SJCRH30 (cell line): ENCODE measurements around the gene SP2. TPM values are rescaled to one million over a fixed set of nuclear protein-coding genes. Genes with fewer than 3 reads are reported as not detected.

Source experiments
- DNase-seq, 2 experiments: peaks; one replicate each; pipeline ENCODE4 v3.0.0-alpha.2; 2015 to 2020
- H3K27ac ChIP-seq: fragments of 250-450 bp; sonication (Bioruptor Pico); 2 replicates; pipeline ENCODE4 v1.5.1; 2020; ENCODE audit warnings: mild to moderate bottlenecking, moderate library complexity
- H3K27me3 ChIP-seq: fragments of 250-450 bp; sonication (Bioruptor Pico); 2 replicates; pipeline ENCODE4 v1.5.1; 2020; ENCODE audit warnings: mild to moderate bottlenecking, moderate library complexity
- H3K36me3 ChIP-seq: fragments of 250-450 bp; sonication (Bioruptor Pico); 2 replicates; pipeline ENCODE4 v1.5.1; 2020; ENCODE audit warnings: mild to moderate bottlenecking, moderate library complexity
- H3K4me1 ChIP-seq: fragments of 250-450 bp; sonication (Bioruptor Pico); 2 replicates; pipeline ENCODE4 v1.5.1; 2020; ENCODE audit warnings: mild to moderate bottlenecking, moderate library complexity
- H3K4me3 ChIP-seq: fragments of 250-450 bp; sonication (Bioruptor Pico); 2 replicates; pipeline ENCODE4 v1.5.1; 2020; ENCODE audit warnings: mild to moderate bottlenecking, moderate library complexity
- H3K9me3 ChIP-seq: fragments of 250-450 bp; sonication (Bioruptor Pico); replicated peaks from 2 replicates; pipeline ENCODE4 v1.5.1; 2020; ENCODE audit warnings: mild to moderate bottlenecking, moderate library complexity
- total RNA-seq: library from RNA; depleted of rRNA; stranded (reverse); fragments of >200 nt; shearing (Covaris generic); gene quantifications from 2 replicates; pipeline ENCODE4 v1.2.3, GENCODE V29; 2014

The SP2 gene
- total RNA-seq, 1 experiment from 2014 or later = 3.9 TPM

- Histone ChIP-seq H3K27me3 (peaks cover 30% of the 10 kb centered on the region), H3K27ac (no peak overlapping the region), H3K36me3 (no peaks in the 10 kb centered on the region), H3K4me1 (no peaks in the 10 kb centered on the region; the same call in 1 of the 2 replicates), H3K4me3 (no peak overlapping the region), H3K9me3 (no peaks in the 10 kb centered on the region)
- no peak for DNase-seq
Measured at GRCh38 chr17:47862621-47863440, 33.2 kb upstream of the SP2 start.

DNA sequence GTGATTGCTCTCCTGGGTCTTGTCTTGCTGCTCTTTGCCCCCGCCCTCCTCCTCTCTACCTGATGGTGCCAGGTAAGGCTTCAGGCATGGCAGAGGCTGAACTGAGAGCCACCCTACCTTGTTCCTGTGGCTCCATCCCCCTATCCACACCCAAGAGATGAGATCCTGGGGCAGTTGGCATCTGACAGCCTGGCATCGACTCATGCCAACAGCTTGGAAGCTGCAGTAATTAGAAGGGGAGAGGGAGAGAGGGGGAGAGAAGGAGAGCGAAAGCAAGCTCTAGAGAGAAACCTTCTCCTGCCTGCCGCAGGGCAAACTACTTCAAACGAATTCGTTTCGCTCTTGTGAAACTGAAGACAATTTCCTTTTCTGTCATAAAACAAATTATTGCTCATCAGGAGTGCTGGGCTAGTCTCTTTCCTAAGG, 31.2 kb upstream of the SP2 start:
- H3K4me3 ChIP-seq = no peak overlapping the region
- H3K4me1 ChIP-seq = no peaks in the 10 kb centered on the region; the same call in 1 of the 2 replicates
- no peak for DNase-seq
- H3K9me3 ChIP-seq = no peaks in the 10 kb centered on the region
- peaks cover 27% of the 10 kb centered on the region for H3K27me3 ChIP-seq
- H3K36me3 ChIP-seq = no peaks in the 10 kb centered on the region
- H3K27ac ChIP-seq = no peak overlapping the region

GRCh38 chr17:47866941-47867340, 29.1 kb upstream of the SP2 start:
- H3K4me3 ChIP-seq = no peak overlapping the region
- no peaks in the 10 kb centered on the region; the same call in 1 of the 2 replicates for H3K4me1 ChIP-seq

GRCh38 chr17:47867813-47868533, 28.1 kb upstream of the SP2 start:
- Histone ChIP-seq H3K36me3 (no peaks in the 10 kb centered on the region), H3K4me1 (no peaks in the 10 kb centered on the region; the same call in 1 of the 2 replicates), H3K27me3 (peaks cover 50% of the 10 kb centered on the region), H3K4me3 (no peak overlapping the region), H3K9me3 (no peaks in the 10 kb centered on the region), H3K27ac (no peak overlapping the region)
- DNase-seq = no peak

More at GRCh38 chr17:47866941-47867340, 29.1 kb upstream of the SP2 start:
- no peaks in the 10 kb centered on the region for H3K36me3 ChIP-seq
- H3K27ac ChIP-seq = no peak overlapping the region
- no peaks in the 10 kb centered on the region for H3K9me3 ChIP-seq
- DNase-seq = no peak
- H3K27me3 ChIP-seq = peaks cover 39% of the 10 kb centered on the region

- Histone ChIP-seq H3K4me1 (no peaks in the 10 kb centered on the region), H3K9me3 (no peaks in the 10 kb centered on the region), H3K4me3 (no peak overlapping the region), H3K27me3 (peaks cover 60% of the 10 kb centered on the region), H3K36me3 (no peaks in the 10 kb centered on the region), H3K27ac (no peak overlapping the region)
- no peak for DNase-seq
Measured at GRCh38 chr17:47869114-47869513, 26.9 kb upstream of the SP2 start.

DNA sequence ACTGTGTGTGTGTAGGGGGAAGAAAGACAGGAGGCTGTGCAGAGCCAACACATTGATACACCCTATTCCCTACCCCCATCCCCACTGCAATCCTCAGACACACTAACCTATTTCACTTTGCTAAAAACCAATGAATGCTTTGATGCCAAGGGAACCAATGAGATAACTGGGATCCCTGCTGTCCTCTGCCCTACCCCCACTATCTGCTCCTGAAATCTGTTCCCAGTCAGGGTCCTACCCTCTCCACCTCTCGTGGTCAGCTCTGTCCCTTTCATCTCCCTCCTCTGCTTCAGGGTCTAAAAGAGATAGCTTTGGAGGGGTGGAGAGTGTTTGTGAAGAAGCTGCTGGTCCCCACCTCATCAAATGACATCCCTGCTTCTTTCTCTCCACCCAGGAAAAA, 26.0 kb upstream of the SP2 start:
- Histone ChIP-seq H3K4me3 (no peak overlapping the region), H3K9me3 (no peaks in the 10 kb centered on the region), H3K27me3 (peaks cover 56% of the 10 kb centered on the region), H3K4me1 (no peaks in the 10 kb centered on the region), H3K36me3 (no peaks in the 10 kb centered on the region), H3K27ac (no peak overlapping the region)
- no peak for DNase-seq

- Histone ChIP-seq H3K36me3 (no peaks in the 10 kb centered on the region), H3K4me1 (no peaks in the 10 kb centered on the region), H3K27me3 (peaks cover 55% of the 10 kb centered on the region), H3K4me3 (no peak overlapping the region), H3K9me3 (no peaks in the 10 kb centered on the region), H3K27ac (no peak overlapping the region)
- DNase-seq = no peak
Measured at GRCh38 chr17:47871048-47871447, 25.0 kb upstream of the SP2 start.

DNA sequence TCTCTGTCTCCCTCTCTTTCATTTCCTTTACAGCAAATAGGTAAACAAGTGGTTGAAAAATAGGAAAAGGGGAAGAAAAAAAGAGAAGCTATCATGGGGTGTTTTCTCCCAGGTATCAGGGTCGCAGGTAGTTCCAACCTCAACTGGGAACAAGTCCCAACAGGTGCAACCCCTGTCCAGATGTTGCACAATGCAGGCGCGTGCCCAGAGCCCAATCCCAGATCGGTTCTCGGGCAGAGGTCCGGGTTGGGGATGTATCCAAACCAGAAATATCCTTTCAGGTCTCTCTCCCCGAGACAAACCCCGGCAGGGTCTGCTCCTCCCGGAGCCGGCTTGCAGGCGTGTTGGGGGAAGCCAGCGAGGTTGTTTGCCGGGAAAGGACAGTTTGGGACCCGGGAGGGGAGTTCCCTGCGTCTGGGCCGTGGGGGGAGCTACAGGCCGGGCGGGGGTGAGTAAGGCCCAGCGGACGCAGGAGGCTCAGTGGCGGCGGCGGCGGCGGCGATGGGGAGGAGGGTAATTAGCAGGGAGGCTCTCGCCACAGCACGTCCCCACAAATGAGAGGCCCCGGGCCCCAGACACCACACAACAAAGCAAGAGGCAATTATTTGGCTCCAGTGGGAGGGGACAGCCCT, 23.9 kb upstream of the SP2 start:
- no peak overlapping the region for H3K27ac ChIP-seq
- DNase-seq = no peak
- H3K36me3 ChIP-seq = no peaks in the 10 kb centered on the region
- H3K27me3 ChIP-seq = peaks cover 49% of the 10 kb centered on the region
- H3K4me3 ChIP-seq = no peak overlapping the region
- no peaks in the 10 kb centered on the region for H3K9me3 ChIP-seq
- no peaks in the 10 kb centered on the region for H3K4me1 ChIP-seq

DNA sequence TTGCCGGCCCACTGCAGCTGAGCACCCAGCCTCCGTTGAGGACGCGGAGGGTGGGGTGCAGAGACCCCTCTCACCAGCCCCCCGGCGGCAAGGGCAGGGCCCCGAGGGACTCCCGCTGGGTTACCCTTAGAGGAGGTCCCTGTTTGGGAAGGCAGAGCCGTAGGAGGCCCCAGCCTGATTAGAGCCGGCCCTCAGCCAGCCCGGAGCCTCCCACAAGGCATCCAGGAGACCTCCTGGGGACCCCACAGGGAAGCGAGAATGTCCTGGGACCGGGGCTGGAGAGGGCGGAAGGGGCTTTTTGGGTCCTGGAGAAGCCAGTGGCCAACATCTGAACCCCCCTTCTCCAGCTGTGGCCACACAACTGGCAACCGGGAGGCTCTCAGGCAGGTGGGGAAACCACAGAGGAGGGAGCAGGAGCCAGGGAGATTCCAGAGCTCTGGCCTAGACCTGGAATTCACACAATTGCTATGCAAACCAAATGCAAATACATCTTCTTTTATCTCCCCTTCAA, 23.3 kb upstream of the SP2 start:
- Histone ChIP-seq H3K9me3 (no peaks in the 10 kb centered on the region), H3K4me1 (no peaks in the 10 kb centered on the region), H3K4me3 (no peak overlapping the region), H3K36me3 (no peaks in the 10 kb centered on the region), H3K27me3 (peaks cover 55% of the 10 kb centered on the region), H3K27ac (no peak overlapping the region)
- DNase-seq = no peak

GRCh38 chr17:47873200-47874090, 22.6 kb upstream of the SP2 start:
- peaks cover 62% of the 10 kb centered on the region for H3K27me3 ChIP-seq

GRCh38 chr17:47875011-47875985, 20.7 kb upstream of the SP2 start:
- no peak overlapping the region for H3K4me3 ChIP-seq
- H3K36me3 ChIP-seq = no peaks in the 10 kb centered on the region
- no peak overlapping the region for H3K27ac ChIP-seq
- H3K4me1 ChIP-seq = no peaks in the 10 kb centered on the region
- no peaks in the 10 kb centered on the region for H3K9me3 ChIP-seq
- DNase-seq = no peak
- H3K27me3 ChIP-seq = peaks cover 61% of the 10 kb centered on the region

More at GRCh38 chr17:47873200-47874090, 22.6 kb upstream of the SP2 start:
- no peak for DNase-seq
- H3K27ac ChIP-seq = no peak overlapping the region
- H3K9me3 ChIP-seq = no peaks in the 10 kb centered on the region
- no peaks in the 10 kb centered on the region for H3K36me3 ChIP-seq
- H3K4me1 ChIP-seq = no peaks in the 10 kb centered on the region
- no peak overlapping the region for H3K4me3 ChIP-seq

GRCh38 chr17:47877368-47878034, 18.5 kb upstream of the SP2 start:
- H3K36me3 ChIP-seq = no peaks in the 10 kb centered on the region
- H3K9me3 ChIP-seq = no peaks in the 10 kb centered on the region
- no peak for DNase-seq
- H3K4me1 ChIP-seq = no peaks in the 10 kb centered on the region
- no peak overlapping the region for H3K4me3 ChIP-seq
- H3K27ac ChIP-seq = no peak overlapping the region
- H3K27me3 ChIP-seq = peaks cover 47% of the 10 kb centered on the region
